Right ventricle myocardium inferior (tissue), 1 donor: Measurements from ENCODE around the gene RING1. TPM values are rescaled to one million over a fixed set of nuclear protein-coding genes. Genes with fewer than 3 reads are reported as not detected.
A peak's percentile ranks its signal among the peaks of the same experiment; 100 is the strongest.

Source experiments
- ATAC-seq: fragments of 200-7000 bp; cut with Tn5 transposase; one replicate; pipeline ENCODE4 v1.9.1; 2020; ENCODE audit warnings: mild to moderate bottlenecking, moderate library complexity
- DNase-seq: peaks from one replicate; pipeline ENCODE4 v3.0.0; 2021; ENCODE audit errors: missing footprints
- intact Hi-C: fragments of 100-400 bp; cut with DNase I; formaldehyde crosslinking; loops from one replicate; pipeline ENCODE4 v1.11.0; 2022
- long read RNA-seq: library from polyadenylated mRNA; unstranded; transcript quantifications from one replicate; pipeline ENCODE4 v2.0.0, GENCODE V29; 2021
- total RNA-seq: library from RNA; stranded (reverse); fragmentation: NEBNext Ultra II Directional; extraction: Animal tissue kit (Norgen Biotek cat#: 25700); gene quantifications from one replicate; pipeline ENCODE4 v1.2.1, GENCODE V29; 2021
- donor health status: DM: no; HTN: yes; CAD: no; lungs with severe emphysema.

The RING1 gene
- total RNA-seq: 27.7 TPM
- long read RNA-seq, partial matches to known transcripts: 1 of 2 reads
- long read RNA-seq, other reads (novel, unspliced or antisense): 0 of 2 reads

- ATAC-seq (peak; percentile 84), DNase-seq (peak; percentile 97)
- intact Hi-C loops: loop anchor here (2.0 to 10.0 kb wide), 2 partner anchors 40 to 1014 kb away; partner anchors contain the start of genes GPSM3 and PBX2
These were observed at the start of gene RING1 for GRCh38 chr6:33208091-33208967. Gene RING1 (plus strand): TSS chr6:33208500. CDS start chr6:33208823, 323 bp downstream.

- DNase-seq (no peak), ATAC-seq (no peak)
- intact Hi-C loops: loop anchor here (2.0 kb wide), 1 partner anchor 37 kb away; no protein-coding TSS in a partner anchor
These were observed 48.2 kb upstream of the RING1 start for GRCh38 chr6:33160096-33160495.

GRCh38 chr6:33160728-33161344, 47.5 kb upstream of the RING1 start:
- intact Hi-C loops: loop anchor here (1.0 to 2.0 kb wide), 2 partner anchors 36 to 87 kb away; no protein-coding TSS in a partner anchor
- ATAC-seq: peak; percentile 53
- no peak for DNase-seq

GRCh38 chr6:33161354-33162331, 46.7 kb upstream of the RING1 start:
- peak; percentile 91 for ATAC-seq
- intact Hi-C loops: loop anchor here (1.0 to 2.0 kb wide), 2 partner anchors 35 to 87 kb away; no protein-coding TSS in a partner anchor
- peak; percentile 92 for DNase-seq

GRCh38 chr6:33163540-33163939, 44.8 kb upstream of the RING1 start:
- peak; percentile 34 for DNase-seq
- ATAC-seq: no peak
- intact Hi-C loops: no loop called here

- intact Hi-C loops: no loop called here
- ATAC-seq (no peak), DNase-seq (peak; percentile 11)
These were observed 44.1 kb upstream of the RING1 start for GRCh38 chr6:33164176-33164575.

- intact Hi-C loops: no loop called here
- ATAC-seq: no peak
- no peak for DNase-seq
These were observed 43.5 kb upstream of the RING1 start for GRCh38 chr6:33164665-33165373.

- DNase-seq (peak; percentile 52), ATAC-seq (no peak)
- intact Hi-C loops: no loop called here
These were observed 42.6 kb upstream of the RING1 start for GRCh38 chr6:33165581-33166258.

- DNase-seq (peak; percentile 43), ATAC-seq (no peak)
- intact Hi-C loops: no loop called here
These were observed 41.9 kb upstream of the RING1 start for GRCh38 chr6:33166363-33166762.

GRCh38 chr6:33166811-33167210, 41.5 kb upstream of the RING1 start:
- ATAC-seq: no peak
- peak; percentile 33 for DNase-seq
- intact Hi-C loops: no loop called here

- no peak for ATAC-seq
- peak; percentile 13 for DNase-seq
- intact Hi-C loops: no loop called here
These were observed 40.7 kb upstream of the RING1 start for GRCh38 chr6:33167374-33168283.

- intact Hi-C loops: no loop called here
- ATAC-seq: no peak
- no peak for DNase-seq
These were observed 40.1 kb upstream of the RING1 start for GRCh38 chr6:33168284-33168601.

- no peak for ATAC-seq
- DNase-seq: no peak
- intact Hi-C loops: no loop called here
These were observed 39.7 kb upstream of the RING1 start for GRCh38 chr6:33168639-33169038.

GRCh38 chr6:33169291-33170175, 38.8 kb upstream of the RING1 start:
- ATAC-seq (no peak), DNase-seq (peak; percentile 42)
- intact Hi-C loops: no loop called here

GRCh38 chr6:33170176-33171015, 37.9 kb upstream of the RING1 start:
- intact Hi-C loops: no loop called here
- ATAC-seq (no peak), DNase-seq (peak; percentile 47)
